KMS-11 (cell line): ENCODE measurements around the gene PGAM2.

Experiments
- H2AFZ ChIP-seq: fragments of 200-600 bp; sonication (generic); 2 replicates; pipeline ENCODE4 v1.6.1; 2016; ENCODE audit warnings: antibody characterized with exemption, mixed run types, low read depth
- H3K27ac ChIP-seq: fragments of 200-600 bp; sonication (generic); 2 replicates; pipeline ENCODE4 v1.6.1; 2016; ENCODE audit warnings: mild to moderate bottlenecking, mixed run types
- H3K27me3 ChIP-seq: fragments of 200-600 bp; sonication (generic); 2 replicates; pipeline ENCODE4 v1.6.1; 2017; ENCODE audit warnings: mild to moderate bottlenecking, low read depth, mixed run types, moderate library complexity; ENCODE audit not compliant: insufficient read depth
- H3K36me3 ChIP-seq: fragments of 200-600 bp; sonication (generic); 2 replicates; pipeline ENCODE4 v1.6.1; 2017; ENCODE audit warnings: mild to moderate bottlenecking, mixed run types; ENCODE audit not compliant: insufficient read depth
- H3K4me1 ChIP-seq: fragments of 200-600 bp; sonication (generic); 2 replicates; pipeline ENCODE4 v1.6.1; 2016; ENCODE audit warnings: mild to moderate bottlenecking, low read depth, mixed run types; ENCODE audit not compliant: poor library complexity, severe bottlenecking
- H3K4me2 ChIP-seq: fragments of 200-600 bp; sonication (generic); 2 replicates; pipeline ENCODE4 v1.7.0; 2016; ENCODE audit warnings: mild to moderate bottlenecking, mixed run types
- H3K4me3 ChIP-seq: fragments of 200-600 bp; sonication (generic); IDR thresholded peaks from 2 replicates; pipeline ENCODE4 v1.6.1; 2017; ENCODE audit warnings: low read depth, low read length, mixed read lengths; ENCODE audit not compliant: insufficient read depth
- H3K79me2 ChIP-seq: fragments of 200-600 bp; sonication (generic); 2 replicates; pipeline ENCODE4 v1.6.1; 2016; ENCODE audit warnings: low read depth, mixed run types; ENCODE audit not compliant: insufficient read depth
- H3K9ac ChIP-seq: fragments of 200-600 bp; sonication (generic); 2 replicates; pipeline ENCODE4 v1.6.1; 2016; ENCODE audit warnings: mild to moderate bottlenecking, mixed run types
- H4K20me1 ChIP-seq: fragments of 200-600 bp; sonication (generic); 2 replicates; pipeline ENCODE4 v1.6.1; 2016; ENCODE audit warnings: mild to moderate bottlenecking, mixed run types; ENCODE audit not compliant: insufficient read depth
- CTCF ChIP-seq: fragments of 200-600 bp; sonication (generic); conservative IDR thresholded peaks from 2 replicates; pipeline ENCODE4 v1.6.1; 2017; ENCODE audit warnings: low read depth, mild to moderate bottlenecking, antibody characterized with exemption, low read length, moderate library complexity, mixed read lengths

PGAM2 gene

DNA sequence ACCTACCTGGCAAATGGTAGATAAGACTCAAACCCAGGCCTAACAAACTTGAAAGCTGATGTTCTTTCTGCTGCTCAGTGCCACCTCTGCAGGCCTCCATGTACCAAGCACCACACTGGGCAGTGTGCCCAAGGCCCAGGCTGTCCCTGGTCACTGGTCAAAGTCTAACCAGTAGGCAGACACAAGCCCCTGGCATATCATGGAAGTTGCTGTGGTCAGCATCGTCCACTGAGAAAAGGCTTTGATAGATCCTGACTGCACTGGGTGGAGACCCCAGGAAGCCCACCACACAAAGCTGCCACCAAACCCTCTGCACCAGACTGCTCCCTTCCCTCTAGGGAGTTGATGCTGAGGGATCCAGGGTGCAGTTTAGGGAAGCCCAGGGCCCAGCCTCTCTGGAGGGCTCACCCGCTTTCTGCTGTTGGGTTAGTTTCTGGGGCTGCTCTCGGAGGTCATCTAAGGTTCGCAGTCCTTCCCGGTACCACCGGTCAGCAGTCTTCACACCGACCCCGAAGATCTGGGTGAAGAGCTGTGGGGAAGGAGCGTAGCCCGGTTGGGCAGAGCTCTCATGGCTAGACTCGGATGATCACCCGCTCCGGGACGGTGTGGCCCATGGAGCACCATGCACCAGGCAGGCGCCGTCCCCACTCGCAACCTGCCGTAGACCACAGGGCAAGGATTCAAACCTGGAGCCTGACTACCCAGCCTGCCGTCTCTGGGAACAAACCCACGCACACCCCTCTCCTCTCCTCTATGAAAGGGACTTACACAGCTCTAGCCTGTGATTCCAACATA is 10.9 kb upstream of the PGAM2 start:
- H3K79me2 ChIP-seq = no peaks in the 10 kb centered on the region
- no peak overlapping the region for H3K27ac ChIP-seq
- no peak overlapping the region for H2AFZ ChIP-seq
- H3K36me3 ChIP-seq = no peaks in the 10 kb centered on the region
- H3K4me2 ChIP-seq = no peak overlapping the region
- H3K4me3 ChIP-seq = no peak overlapping the region
- peaks cover 1% of the 10 kb centered on the region for H3K4me1 ChIP-seq
- H4K20me1 ChIP-seq = no peaks in the 10 kb centered on the region
- H3K27me3 ChIP-seq = no peaks in the 10 kb centered on the region
- no peak for TF ChIP-seq CTCF
- no peak overlapping the region for H3K9ac ChIP-seq

DNA sequence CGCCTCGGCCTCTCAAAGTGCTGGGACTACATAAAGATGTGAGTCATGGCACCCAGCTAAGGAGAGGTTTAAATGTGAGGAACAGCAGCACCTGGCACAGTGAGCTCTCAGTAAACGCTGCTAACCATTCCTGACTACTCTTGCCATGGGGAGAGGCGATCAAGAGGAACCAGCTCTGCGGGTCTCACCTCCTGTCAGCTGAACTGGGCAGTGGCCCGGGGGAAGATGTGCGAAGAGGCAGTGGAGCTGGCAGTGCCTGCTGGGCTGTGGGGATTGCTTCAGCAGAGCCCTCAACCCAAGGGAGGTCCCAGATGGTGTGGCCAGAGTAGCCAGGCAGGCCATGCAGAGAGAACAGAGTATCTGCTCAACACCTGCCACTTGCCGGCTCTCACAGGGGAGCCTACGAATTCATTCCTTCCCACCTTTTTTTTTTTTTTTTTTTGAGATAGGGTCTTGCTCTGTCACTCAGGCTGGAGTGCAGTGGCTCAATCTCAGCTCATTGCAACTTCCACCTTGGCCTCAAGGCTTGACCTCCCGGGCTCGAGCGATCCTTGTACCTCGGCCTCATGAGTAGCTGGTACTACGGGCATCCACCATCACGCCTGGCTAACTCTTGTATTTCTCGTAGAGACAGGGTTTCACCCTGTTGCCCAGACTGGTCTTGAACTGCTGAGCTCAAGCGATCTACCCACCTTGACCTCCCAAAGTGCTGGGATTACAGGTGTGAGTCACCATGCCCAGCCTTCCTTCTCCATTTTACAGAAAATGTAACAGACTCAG is 10.1 kb upstream of the PGAM2 start:
- no peak overlapping the region for H2AFZ ChIP-seq
- H3K36me3 ChIP-seq = no peaks in the 10 kb centered on the region
- no peaks in the 10 kb centered on the region for H3K79me2 ChIP-seq
- no peak overlapping the region for H3K9ac ChIP-seq
- no peaks in the 10 kb centered on the region for H4K20me1 ChIP-seq
- H3K4me3 ChIP-seq = no peak overlapping the region
- H3K4me1 ChIP-seq = peaks cover 8% of the 10 kb centered on the region
- no peak overlapping the region for H3K27ac ChIP-seq
- no peak for TF ChIP-seq CTCF
- H3K4me2 ChIP-seq = no peak overlapping the region
- no peaks in the 10 kb centered on the region for H3K27me3 ChIP-seq

- Histone ChIP-seq H3K79me2 (no peaks in the 10 kb centered on the region), H4K20me1 (no peaks in the 10 kb centered on the region), H3K9ac (no peak overlapping the region), H2AFZ (no peak overlapping the region), H3K27me3 (no peaks in the 10 kb centered on the region), H3K4me2 (no peak overlapping the region), H3K27ac (no peak overlapping the region), H3K36me3 (no peaks in the 10 kb centered on the region), H3K4me1 (peaks cover 8% of the 10 kb centered on the region), H3K4me3 (no peak overlapping the region)
- no peak for TF ChIP-seq CTCF
These were observed 9.0 kb upstream of the PGAM2 start for GRCh38 chr7:44074349-44074695.

DNA sequence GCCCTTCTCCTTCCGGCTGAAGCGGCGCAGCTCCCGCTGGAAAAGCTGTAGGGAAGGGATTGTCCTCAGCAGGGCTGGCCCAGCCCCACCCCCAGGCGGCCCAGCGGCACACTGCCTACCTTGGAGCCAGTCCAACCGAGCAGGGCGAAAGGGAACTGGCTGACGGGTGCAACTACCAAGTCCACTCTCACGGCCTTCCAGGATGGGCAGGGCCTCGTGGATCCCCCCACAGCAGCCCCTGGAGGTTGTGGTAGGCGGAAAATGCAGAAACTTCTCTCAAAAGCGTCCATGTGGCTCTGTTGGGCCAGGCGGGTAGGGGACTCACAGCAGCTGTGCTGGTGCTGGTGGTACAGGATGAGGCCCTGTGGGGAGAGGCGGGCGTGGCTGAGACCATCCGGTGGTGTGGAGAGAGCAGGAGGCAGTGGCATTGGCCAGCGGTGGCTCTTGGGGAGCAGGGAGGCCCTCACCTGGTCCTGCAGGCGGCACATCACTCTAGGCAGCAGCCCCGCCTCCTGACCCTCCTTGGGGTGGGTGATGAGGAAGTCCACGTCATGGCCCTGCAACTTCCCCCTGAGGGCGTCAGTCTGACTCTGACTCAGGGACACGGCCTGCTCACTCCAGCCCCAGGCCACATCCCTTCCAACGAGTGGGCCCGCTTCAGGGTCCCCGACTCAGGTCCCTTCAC is 8.4 kb upstream of the PGAM2 start:
- no peaks in the 10 kb centered on the region for H3K36me3 ChIP-seq
- H4K20me1 ChIP-seq = no peaks in the 10 kb centered on the region
- no peak for TF ChIP-seq CTCF
- no peaks in the 10 kb centered on the region for H3K79me2 ChIP-seq
- H3K27me3 ChIP-seq = no peaks in the 10 kb centered on the region
- H3K27ac ChIP-seq = no peak overlapping the region
- H3K4me1 ChIP-seq = peaks cover 8% of the 10 kb centered on the region
- no peak overlapping the region for H3K9ac ChIP-seq
- H2AFZ ChIP-seq = no peak overlapping the region
- no peak overlapping the region for H3K4me2 ChIP-seq
- no peak overlapping the region for H3K4me3 ChIP-seq
